ENCODE results near the gene RAB27A. TPM values are rescaled to one million over a fixed set of nuclear protein-coding genes. Genes with fewer than 3 reads are reported as not detected.
"Not testable (repeated sequence)": the region's sequence is repeated elsewhere in the genome, so short reads cannot be mapped to it uniquely, and the experiment has no call there.

Gene RAB27A
- polyA plus RNA-seq, 4 donors = 15.5 to 19.2 (median 18.2) TPM

GRCh38 chr15:55282284-55282833 is 7.3 kb downstream of the RAB27A start:
- DNase-seq (ENCODE audit: low read depth in 4 of 4, low spot score in 2 of 4) = no peak

GRCh38 chr15:55281517-55282228 is 7.9 kb downstream of the RAB27A start:
- DNase-seq (ENCODE audit: low read depth in 4 of 4, low spot score in 2 of 4) = no peak

GRCh38 chr15:55280589-55280988 is 9.0 kb downstream of the RAB27A start:
- DNase-seq (ENCODE audit: low read depth in 4 of 4, low spot score in 2 of 4) = not testable (repeated sequence)

GRCh38 chr15:55279746-55280351 is 9.8 kb downstream of the RAB27A start:
- no peak for DNase-seq (ENCODE audit: low read depth in 4 of 4, low spot score in 2 of 4)

GRCh38 chr15:55279100-55279745 is 10.4 kb downstream of the RAB27A start:
- no peak for DNase-seq (ENCODE audit: low read depth in 4 of 4, low spot score in 2 of 4)

- DNase-seq (ENCODE audit: low read depth in 4 of 4, low spot score in 2 of 4) = no peak
Measured at GRCh38 chr15:55277715-55278114, 11.9 kb downstream of the RAB27A start.

- DNase-seq (ENCODE audit: low read depth in 4 of 4, low spot score in 2 of 4) = no peak
Measured at GRCh38 chr15:55277116-55277564, 12.5 kb downstream of the RAB27A start.

GRCh38 chr15:55276324-55276723 is 13.3 kb downstream of the RAB27A start:
- no peak for DNase-seq (ENCODE audit: low read depth in 4 of 4, low spot score in 2 of 4)

GRCh38 chr15:55270291-55270690 is 19.3 kb downstream of the RAB27A start:
- no peak for DNase-seq (ENCODE audit: low read depth in 4 of 4, low spot score in 2 of 4)

GRCh38 chr15:55268176-55268695 is 21.4 kb downstream of the RAB27A start:
- no peak for DNase-seq (ENCODE audit: low read depth in 4 of 4, low spot score in 2 of 4)

- no peak for DNase-seq (ENCODE audit: low read depth in 4 of 4, low spot score in 2 of 4)
Measured at GRCh38 chr15:55267401-55268175, 22.0 kb downstream of the RAB27A start.

- DNase-seq (ENCODE audit: low read depth in 4 of 4, low spot score in 2 of 4) = no peak
Measured at GRCh38 chr15:55266547-55266946, 23.1 kb downstream of the RAB27A start.

- no peak for DNase-seq (ENCODE audit: low read depth in 4 of 4, low spot score in 2 of 4)
Measured at GRCh38 chr15:55260562-55261131, 29.0 kb downstream of the RAB27A start.

- DNase-seq (ENCODE audit: low read depth in 4 of 4, low spot score in 2 of 4) = no peak
Measured at GRCh38 chr15:55257938-55258337, 31.7 kb downstream of the RAB27A start.

GRCh38 chr15:55257012-55257670 is 32.5 kb downstream of the RAB27A start:
- no peak for DNase-seq (ENCODE audit: low read depth in 4 of 4, low spot score in 2 of 4)

- no peak for DNase-seq (ENCODE audit: low read depth in 4 of 4, low spot score in 2 of 4)
Measured at GRCh38 chr15:55256281-55257011, 33.2 kb downstream of the RAB27A start.

GRCh38 chr15:55255714-55256113 is 33.9 kb downstream of the RAB27A start:
- DNase-seq (ENCODE audit: low read depth in 4 of 4, low spot score in 2 of 4) = no peak

- no peak for DNase-seq (ENCODE audit: low read depth in 4 of 4, low spot score in 2 of 4)
Measured at GRCh38 chr15:55254916-55255679, 34.5 kb downstream of the RAB27A start.

Measured in left renal cortex interstitium (tissue), 4 donors.